ENCODE measurements around the gene IPP. TPM values are rescaled to one million over a fixed set of nuclear protein-coding genes. Genes with fewer than 3 reads are reported as not detected.
"Not testable (repeated sequence)": the region's sequence is repeated elsewhere in the genome, so short reads cannot be mapped to it uniquely, and the experiment has no call there.

IPP gene
- total and polyA plus RNA-seq, 9 donors, result 15.2 to 20.6 (median 19.1) TPM

GRCh38 chr1:45686288-45687013 is 64.0 kb downstream of the IPP start, which contains the start of gene GPBP1L1:
TSS of gene GPBP1L1 (minus strand) at chr1:45686533. CDS start at chr1:45659087, 27,446 bp downstream.
- H3K4me3 ChIP-seq (ENCODE audit: low read length), result peak within 1 kb of the TSS; percentile 99
- peaks cover 10% of the 10 kb centered on the region for H3K36me3 ChIP-seq (ENCODE audit: control insufficient read depth, insufficient read depth, low read length)
- peak; percentile 99 for DNase-seq
- H3K9me3 ChIP-seq (replicated peaks; ENCODE audit: control insufficient read depth, low read depth, low read length), result no peaks in the 10 kb centered on the region
- no peaks in the 10 kb centered on the region for H3K27me3 ChIP-seq (ENCODE audit: control insufficient read depth, insufficient read depth, low read length)
- under 1% methylated on average over 34 of the region's 52 CpGs for WGBS (ENCODE audit: insufficient coverage)
- peak within 1 kb of the TSS; percentile 99 for H3K27ac ChIP-seq (ENCODE audit: low read length)
- H3K4me1 ChIP-seq (ENCODE audit: control insufficient read depth, insufficient read depth, low read length), result peaks cover 13% of the 10 kb centered on the region

DNA sequence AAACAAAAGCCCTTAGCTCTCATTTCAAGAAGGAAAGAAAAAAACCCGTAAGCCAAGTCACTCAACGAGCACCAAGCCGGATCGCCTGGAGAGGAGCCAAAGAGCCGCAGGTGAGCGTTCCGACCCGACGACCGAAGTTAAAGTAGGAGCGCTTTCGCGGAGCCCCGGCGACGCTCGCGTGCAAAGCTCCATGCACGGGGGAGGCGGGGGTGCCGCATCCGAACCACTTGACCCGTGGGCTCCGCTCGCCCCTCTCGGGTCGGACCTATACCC is 64.5 kb downstream of the IPP start:
- Histone ChIP-seq H3K36me3 (ENCODE audit: control insufficient read depth, insufficient read depth, low read length) (peaks cover 5% of the 10 kb centered on the region), H3K4me3 (ENCODE audit: low read length) (peak overlapping the region; percentile 99), H3K27me3 (ENCODE audit: control insufficient read depth, insufficient read depth, low read length) (no peaks in the 10 kb centered on the region), H3K4me1 (ENCODE audit: control insufficient read depth, insufficient read depth, low read length) (peaks cover 13% of the 10 kb centered on the region), H3K9me3 (replicated peaks; ENCODE audit: control insufficient read depth, low read depth, low read length) (no peaks in the 10 kb centered on the region), H3K27ac (ENCODE audit: low read length) (peak overlapping the region; percentile 96)
- WGBS (ENCODE audit: insufficient coverage), result under 1% methylated on average over 27 of the region's 27 CpGs
- DNase-seq, result peak; percentile 74

- Histone ChIP-seq H3K4me3 (ENCODE audit: low read length) (peak overlapping the region; percentile 99), H3K4me1 (ENCODE audit: control insufficient read depth, insufficient read depth, low read length) (peaks cover 13% of the 10 kb centered on the region), H3K27me3 (ENCODE audit: control insufficient read depth, insufficient read depth, low read length) (no peaks in the 10 kb centered on the region), H3K27ac (ENCODE audit: low read length) (peak overlapping the region; percentile 96), H3K9me3 (replicated peaks; ENCODE audit: control insufficient read depth, low read depth, low read length) (no peaks in the 10 kb centered on the region), H3K36me3 (ENCODE audit: control insufficient read depth, insufficient read depth, low read length) (peaks cover 3% of the 10 kb centered on the region)
- WGBS (ENCODE audit: insufficient coverage), result no CpG with 5 or more reads among the region's 13 CpGs
- no peak for DNase-seq
Observed at GRCh38 chr1:45685308-45686014, 65.0 kb downstream of the IPP start.

- no peaks in the 10 kb centered on the region for H3K36me3 ChIP-seq (ENCODE audit: control insufficient read depth, insufficient read depth, low read length)
- peaks cover 13% of the 10 kb centered on the region for H3K4me1 ChIP-seq (ENCODE audit: control insufficient read depth, insufficient read depth, low read length)
- H3K27ac ChIP-seq (ENCODE audit: low read length), result no peak overlapping the region
- WGBS (ENCODE audit: insufficient coverage), result no CpG with 5 or more reads among the region's 2 CpGs
- no peak for DNase-seq
- H3K9me3 ChIP-seq (replicated peaks; ENCODE audit: control insufficient read depth, low read depth, low read length), result no peaks in the 10 kb centered on the region
- H3K4me3 ChIP-seq (ENCODE audit: low read length), result no peak overlapping the region
- no peaks in the 10 kb centered on the region for H3K27me3 ChIP-seq (ENCODE audit: control insufficient read depth, insufficient read depth, low read length)
Observed at GRCh38 chr1:45684402-45684801, 66.1 kb downstream of the IPP start.

- no peak for DNase-seq
- H3K27ac ChIP-seq (ENCODE audit: low read length), result no peak overlapping the region
- H3K4me1 ChIP-seq (ENCODE audit: control insufficient read depth, insufficient read depth, low read length), result peaks cover 11% of the 10 kb centered on the region
- no peaks in the 10 kb centered on the region for H3K27me3 ChIP-seq (ENCODE audit: control insufficient read depth, insufficient read depth, low read length)
- H3K4me3 ChIP-seq (ENCODE audit: low read length), result no peak overlapping the region
- no peaks in the 10 kb centered on the region for H3K36me3 ChIP-seq (ENCODE audit: control insufficient read depth, insufficient read depth, low read length)
- no peaks in the 10 kb centered on the region for H3K9me3 ChIP-seq (replicated peaks; ENCODE audit: control insufficient read depth, low read depth, low read length)
- no CpG with 5 or more reads among the region's 6 CpGs for WGBS (ENCODE audit: insufficient coverage)
Observed at GRCh38 chr1:45682942-45683341, 67.5 kb downstream of the IPP start.

GRCh38 chr1:45679123-45679522 is 71.3 kb downstream of the IPP start:
- peaks cover 4% of the 10 kb centered on the region for H3K4me1 ChIP-seq (ENCODE audit: control insufficient read depth, insufficient read depth, low read length)
- no peaks in the 10 kb centered on the region for H3K36me3 ChIP-seq (ENCODE audit: control insufficient read depth, insufficient read depth, low read length)
- no peak overlapping the region for H3K4me3 ChIP-seq (ENCODE audit: low read length)
- DNase-seq, result no peak
- H3K27me3 ChIP-seq (ENCODE audit: control insufficient read depth, insufficient read depth, low read length), result no peaks in the 10 kb centered on the region
- 25% methylated on average over 2 of the region's 3 CpGs for WGBS (ENCODE audit: insufficient coverage)
- H3K27ac ChIP-seq (ENCODE audit: low read length), result no peak overlapping the region
- no peaks in the 10 kb centered on the region for H3K9me3 ChIP-seq (replicated peaks; ENCODE audit: control insufficient read depth, low read depth, low read length)

- H3K9me3 ChIP-seq (replicated peaks; ENCODE audit: control insufficient read depth, low read depth, low read length), result no peaks in the 10 kb centered on the region
- no peak overlapping the region for H3K4me3 ChIP-seq (ENCODE audit: low read length)
- peaks cover 4% of the 10 kb centered on the region for H3K4me1 ChIP-seq (ENCODE audit: control insufficient read depth, insufficient read depth, low read length)
- no peaks in the 10 kb centered on the region for H3K36me3 ChIP-seq (ENCODE audit: control insufficient read depth, insufficient read depth, low read length)
- no peak overlapping the region for H3K27ac ChIP-seq (ENCODE audit: low read length)
- no peak for DNase-seq
- no peaks in the 10 kb centered on the region for H3K27me3 ChIP-seq (ENCODE audit: control insufficient read depth, insufficient read depth, low read length)
Observed at GRCh38 chr1:45678489-45678888, 72.0 kb downstream of the IPP start.

DNA sequence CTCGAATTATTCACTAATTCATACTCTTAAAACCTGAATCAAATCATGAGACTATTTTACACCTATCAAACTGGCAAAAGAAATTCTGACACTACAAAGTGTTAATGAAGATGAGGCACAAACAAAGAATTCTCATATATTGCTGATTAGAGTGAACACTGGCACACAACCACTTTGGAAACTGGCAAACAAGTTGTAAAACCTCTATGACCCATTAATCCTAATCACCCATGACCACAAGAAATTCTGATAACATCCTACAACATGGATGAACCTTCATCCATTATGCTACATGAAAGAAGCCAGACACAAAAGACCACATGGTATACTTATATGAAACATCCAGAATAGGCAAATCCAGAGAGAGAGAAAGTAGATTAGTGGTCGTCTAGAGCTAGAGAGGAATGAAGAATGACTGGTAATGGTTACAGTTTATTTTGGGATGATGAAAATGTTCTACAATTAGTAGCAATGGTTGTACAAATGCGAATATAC is 72.7 kb downstream of the IPP start:
- Histone ChIP-seq H3K36me3 (ENCODE audit: control insufficient read depth, insufficient read depth, low read length) (no peaks in the 10 kb centered on the region), H3K4me3 (ENCODE audit: low read length) (no peak overlapping the region), H3K27ac (ENCODE audit: low read length) (no peak overlapping the region), H3K9me3 (replicated peaks; ENCODE audit: control insufficient read depth, low read depth, low read length) (no peaks in the 10 kb centered on the region), H3K27me3 (ENCODE audit: control insufficient read depth, insufficient read depth, low read length) (no peaks in the 10 kb centered on the region), H3K4me1 (ENCODE audit: control insufficient read depth, insufficient read depth, low read length) (peaks cover 4% of the 10 kb centered on the region)
- no peak for DNase-seq
- no CpG with 5 or more reads among the region's 3 CpGs for WGBS (ENCODE audit: insufficient coverage)

DNA sequence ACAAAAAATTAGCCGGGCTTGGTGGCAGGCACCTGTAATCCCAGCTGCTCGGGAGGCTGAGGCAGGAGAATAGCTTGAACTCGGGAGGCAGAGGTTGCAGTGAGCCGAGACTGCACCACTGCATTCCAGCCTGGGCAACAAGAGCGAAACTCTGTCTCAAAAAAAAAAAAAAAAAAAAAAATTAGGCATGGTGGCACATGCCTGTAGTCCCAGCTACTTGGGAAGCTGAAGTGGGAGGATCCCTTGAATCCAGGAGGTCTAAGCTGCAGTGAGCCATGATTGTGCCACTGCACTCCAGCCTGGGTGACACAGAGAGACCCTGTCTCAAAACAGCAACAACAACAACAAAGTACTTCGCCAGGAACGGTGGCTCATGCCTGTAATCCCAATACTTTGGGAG is 73.9 kb downstream of the IPP start:
- not testable (repeated sequence) for H3K27ac ChIP-seq (ENCODE audit: low read length)
- 76% methylated on average over 2 of the region's 7 CpGs for WGBS (ENCODE audit: insufficient coverage)

GRCh38 chr1:45674478-45674877 is 76.0 kb downstream of the IPP start:
- H3K27ac ChIP-seq (ENCODE audit: low read length), result no peak overlapping the region
- DNase-seq, result no peak
- 88% methylated on average over 2 of the region's 5 CpGs for WGBS (ENCODE audit: insufficient coverage)
- no peaks in the 10 kb centered on the region for H3K9me3 ChIP-seq (replicated peaks; ENCODE audit: control insufficient read depth, low read depth, low read length)
- no peaks in the 10 kb centered on the region for H3K27me3 ChIP-seq (ENCODE audit: control insufficient read depth, insufficient read depth, low read length)
- no peak overlapping the region for H3K4me3 ChIP-seq (ENCODE audit: low read length)
- H3K36me3 ChIP-seq (ENCODE audit: control insufficient read depth, insufficient read depth, low read length), result no peaks in the 10 kb centered on the region
- peaks cover 4% of the 10 kb centered on the region for H3K4me1 ChIP-seq (ENCODE audit: control insufficient read depth, insufficient read depth, low read length)

More for the DNA sequence above, 73.9 kb downstream of the IPP start:
- H3K4me1 ChIP-seq (ENCODE audit: control insufficient read depth, insufficient read depth, low read length); H3K9me3 ChIP-seq (replicated peaks; ENCODE audit: control insufficient read depth, low read depth, low read length); H3K4me3 ChIP-seq (ENCODE audit: low read length); H3K27me3 ChIP-seq (ENCODE audit: control insufficient read depth, insufficient read depth, low read length); DNase-seq; H3K36me3 ChIP-seq (ENCODE audit: control insufficient read depth, insufficient read depth, low read length): not testable (repeated sequence)

Data from muscle of leg (tissue), 11 donors.